ENCODE data around the gene CADM4.
A peak's percentile ranks its signal among the peaks of the same experiment; 100 is the strongest.

The CADM4 gene

GRCh38 chr19:43578787-43579186 is 60.9 kb downstream of the CADM4 start:
- no peak for DNase-seq

GRCh38 chr19:43575955-43576878 is 63.4 kb downstream of the CADM4 start:
- DNase-seq = no peak

- DNase-seq = peak; percentile 99
These were observed 64.3 kb downstream of the CADM4 start, which contains the start of the genes PINLYP and XRCC1 for GRCh38 chr19:43575156-43575950. TSS of gene PINLYP (plus strand) at chr19:43575801. CDS start at chr19:43577192, 1,391 bp downstream. TSS of gene XRCC1 (minus strand) at chr19:43575527. CDS start at chr19:43575458, 69 bp downstream.

- DNase-seq = peak; percentile 14
These were observed 65.1 kb downstream of the CADM4 start for GRCh38 chr19:43574424-43575155.
